ENCODE measurements around the gene IRF6.

IRF6 gene

GRCh38 chr1:209805875-209806760 lies at the start of gene IRF6:
Gene IRF6, minus strand, starts transcription at chr1:209806142. Its CDS starts 4,729 bp downstream, at chr1:209801413.
- peak; percentile 80 for DNase-seq

GRCh38 chr1:209855623-209856022 lies 49.7 kb upstream of the IRF6 start:
- no peak for DNase-seq

- DNase-seq, result no peak
These were observed 49.1 kb upstream of the IRF6 start for GRCh38 chr1:209855006-209855405.

GRCh38 chr1:209854196-209854595 lies 48.3 kb upstream of the IRF6 start:
- no peak for DNase-seq

- DNase-seq, result no peak
These were observed 47.7 kb upstream of the IRF6 start for GRCh38 chr1:209853676-209854075.

- DNase-seq, result no peak
These were observed 44.5 kb upstream of the IRF6 start for GRCh38 chr1:209850342-209850979.

GRCh38 chr1:209849388-209849787 lies 43.4 kb upstream of the IRF6 start:
- no peak for DNase-seq

GRCh38 chr1:209845408-209845725 lies 39.4 kb upstream of the IRF6 start:
- DNase-seq, result no peak

GRCh38 chr1:209844695-209845407 lies 38.9 kb upstream of the IRF6 start:
- no peak for DNase-seq

GRCh38 chr1:209840611-209841010 lies 34.7 kb upstream of the IRF6 start:
- DNase-seq, result no peak

- no peak for DNase-seq
These were observed 34.1 kb upstream of the IRF6 start for GRCh38 chr1:209839875-209840546.

GRCh38 chr1:209838537-209838936 lies 32.6 kb upstream of the IRF6 start:
- DNase-seq, result no peak

GRCh38 chr1:209837671-209838070 lies 31.7 kb upstream of the IRF6 start:
- no peak for DNase-seq

GRCh38 chr1:209835782-209836298 lies 29.9 kb upstream of the IRF6 start:
- no peak for DNase-seq

GRCh38 chr1:209831615-209832014 lies 25.7 kb upstream of the IRF6 start:
- DNase-seq, result no peak

GRCh38 chr1:209830722-209831121 lies 24.8 kb upstream of the IRF6 start:
- no peak for DNase-seq

GRCh38 chr1:209829716-209830115 lies 23.8 kb upstream of the IRF6 start:
- DNase-seq, result no peak

- DNase-seq, result peak; percentile 93
These were observed 21.7 kb upstream of the IRF6 start, which contains the start of gene UTP25 for GRCh38 chr1:209827384-209828262. Gene UTP25, plus strand, starts transcription at chr1:209827972. Its CDS starts 92 bp downstream, at chr1:209828064.

GRCh38 chr1:209825591-209826434 lies 19.9 kb upstream of the IRF6 start:
- no peak for DNase-seq

- no peak for DNase-seq
These were observed 17.4 kb upstream of the IRF6 start for GRCh38 chr1:209823143-209824041.

Measured in left hindlimb (tissue), 1 donor.